ENCODE measurements around the gene HPS4.

The HPS4 gene

GRCh38 chr22:26522012-26522411 lies 38.4 kb upstream of the HPS4 start:
- Histone ChIP-seq H2BK12ac (ENCODE audit: low read length) (no peak overlapping the region), H3K27ac (ENCODE audit: low read depth, low read length) (no peak overlapping the region), H3K23ac (ENCODE audit: low read length) (no peak overlapping the region), H2BK5ac (ENCODE audit: low read depth, low read length, poor library complexity) (no peak overlapping the region), H4K12ac (ENCODE audit: low read depth, low read length) (no peak overlapping the region), H3K14ac (ENCODE audit: low read length) (no peak overlapping the region), H3K79me1 (ENCODE audit: low read length) (no peaks in the 10 kb centered on the region), H2AK5ac (ENCODE audit: low read length) (no peak overlapping the region), H3K4me2 (ENCODE audit: low read length) (no peak overlapping the region), H3K18ac (ENCODE audit: low read length) (no peak overlapping the region), H2AFZ (ENCODE audit: insufficient read depth, low read length, poor library complexity) (no peak overlapping the region), H3K4me1 (ENCODE audit: control insufficient read depth in 1 of 2, insufficient read depth in 2 of 2, low read length in 2 of 2) (no peaks in the 10 kb centered on the region), H2BK120ac (ENCODE audit: insufficient read depth, low read length, poor library complexity) (no peak overlapping the region), H3K9ac (ENCODE audit: low read length) (no peak overlapping the region), H3K4me3 (ENCODE audit: low read depth, low read length) (no peak overlapping the region), H3K36me3 (ENCODE audit: control insufficient read depth in 1 of 2, insufficient read depth in 2 of 2, low read length in 2 of 2) (peaks cover 0 to 4% of the 10 kb centered on the region in 2 experiments), H3K4ac (ENCODE audit: low read depth, low read length) (no peak overlapping the region), H4K8ac (ENCODE audit: low read depth, low read length) (no peak overlapping the region), H3K9me3 (ENCODE audit: insufficient read depth, low read depth, low read length) (no peaks in the 10 kb centered on the region), H3K79me2 (ENCODE audit: control insufficient read depth, insufficient read depth, low read length, poor library complexity) (no peaks in the 10 kb centered on the region), H3K27me3 (ENCODE audit: insufficient read depth, low read length) (no peaks in the 10 kb centered on the region), H4K91ac (ENCODE audit: low read depth, low read length) (no peak overlapping the region)
- WGBS (ENCODE audit: extremely low coverage, insufficient coverage, insufficient read length) = no CpG with 5 or more reads among the region's 2 CpGs
- no peak for DNase-seq

DNA sequence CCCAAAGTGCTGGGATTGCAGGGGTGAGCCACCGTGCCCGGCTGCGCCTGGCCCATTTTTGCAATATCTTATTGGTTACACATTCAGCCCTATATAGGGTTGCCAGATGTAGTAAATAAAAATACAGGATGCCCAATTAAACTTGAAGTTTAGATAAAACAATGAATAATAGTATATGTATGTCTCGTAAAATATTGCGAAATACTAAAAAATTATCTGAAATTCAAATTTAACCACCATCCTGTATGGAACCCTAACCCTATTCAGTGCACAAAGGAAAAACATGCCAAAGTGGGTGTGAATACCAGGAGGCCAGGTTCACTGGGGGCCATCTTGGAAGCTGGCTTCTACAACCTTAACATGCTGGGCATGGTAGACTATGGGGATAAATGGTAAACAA lies 33.8 kb upstream of the HPS4 start:
- Histone ChIP-seq H4K91ac (ENCODE audit: low read depth, low read length) (no peak overlapping the region), H3K4me2 (ENCODE audit: low read length) (no peak overlapping the region), H2BK12ac (ENCODE audit: low read length) (no peak overlapping the region), H3K9me3 (ENCODE audit: insufficient read depth, low read depth, low read length) (peaks cover 2% of the 10 kb centered on the region), H3K18ac (ENCODE audit: low read length) (no peak overlapping the region), H2BK5ac (ENCODE audit: low read depth, low read length, poor library complexity) (no peak overlapping the region), H4K8ac (ENCODE audit: low read depth, low read length) (no peak overlapping the region), H3K27ac (ENCODE audit: low read depth, low read length) (no peak overlapping the region), H3K79me1 (ENCODE audit: low read length) (no peaks in the 10 kb centered on the region), H3K4me3 (ENCODE audit: low read depth, low read length) (no peak overlapping the region), H3K4me1 (ENCODE audit: control insufficient read depth in 1 of 2, insufficient read depth in 2 of 2, low read length in 2 of 2) (peaks cover 2 to 4% of the 10 kb centered on the region in 2 experiments), H3K36me3 (ENCODE audit: control insufficient read depth in 1 of 2, insufficient read depth in 2 of 2, low read length in 2 of 2) (no peaks in the 10 kb centered on the region), H2AFZ (ENCODE audit: insufficient read depth, low read length, poor library complexity) (no peak overlapping the region), H3K9ac (ENCODE audit: low read length) (no peak overlapping the region), H2AK5ac (ENCODE audit: low read length) (no peak overlapping the region), H3K14ac (ENCODE audit: low read length) (no peak overlapping the region), H3K27me3 (ENCODE audit: insufficient read depth, low read length) (no peaks in the 10 kb centered on the region), H3K4ac (ENCODE audit: low read depth, low read length) (no peak overlapping the region), H2BK120ac (ENCODE audit: insufficient read depth, low read length, poor library complexity) (no peak overlapping the region), H4K12ac (ENCODE audit: low read depth, low read length) (no peak overlapping the region), H3K79me2 (ENCODE audit: control insufficient read depth, insufficient read depth, low read length, poor library complexity) (no peaks in the 10 kb centered on the region), H3K23ac (ENCODE audit: low read length) (no peak overlapping the region)
- no CpG with 5 or more reads among the region's 5 CpGs for WGBS (ENCODE audit: extremely low coverage, insufficient coverage, insufficient read length)
- no peak for DNase-seq

DNA sequence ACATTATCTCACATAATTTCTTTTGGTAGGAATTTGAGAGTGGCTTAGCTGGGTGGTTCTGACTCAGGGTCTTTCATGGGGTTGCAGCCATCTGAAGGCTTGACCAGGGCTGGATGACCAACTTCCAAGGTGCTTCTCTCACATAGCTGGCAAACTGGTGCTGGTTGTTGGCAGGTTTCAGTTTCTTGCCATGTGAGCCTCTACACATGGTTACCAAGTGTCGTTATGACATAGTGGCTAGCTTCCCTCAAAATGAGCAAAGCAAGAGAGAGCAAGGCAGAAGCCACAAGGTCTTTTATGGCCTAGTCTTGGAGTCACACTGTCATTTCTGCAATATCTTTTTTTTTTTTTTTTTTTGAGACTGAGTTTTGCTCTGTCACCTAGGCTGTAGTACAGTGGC lies 32.9 kb upstream of the HPS4 start:
- Histone ChIP-seq H2AFZ (ENCODE audit: insufficient read depth, low read length, poor library complexity) (no peak overlapping the region), H4K8ac (ENCODE audit: low read depth, low read length) (no peak overlapping the region), H3K27ac (ENCODE audit: low read depth, low read length) (no peak overlapping the region), H3K4ac (ENCODE audit: low read depth, low read length) (no peak overlapping the region), H2BK120ac (ENCODE audit: insufficient read depth, low read length, poor library complexity) (no peak overlapping the region), H3K9ac (ENCODE audit: low read length) (no peak overlapping the region), H3K4me1 (ENCODE audit: control insufficient read depth in 1 of 2, insufficient read depth in 2 of 2, low read length in 2 of 2) (peaks cover 3 to 6% of the 10 kb centered on the region in 2 experiments), H3K27me3 (ENCODE audit: insufficient read depth, low read length) (no peaks in the 10 kb centered on the region), H2BK5ac (ENCODE audit: low read depth, low read length, poor library complexity) (no peak overlapping the region), H3K4me2 (ENCODE audit: low read length) (no peak overlapping the region), H4K91ac (ENCODE audit: low read depth, low read length) (no peak overlapping the region), H4K12ac (ENCODE audit: low read depth, low read length) (no peak overlapping the region), H3K36me3 (ENCODE audit: control insufficient read depth in 1 of 2, insufficient read depth in 2 of 2, low read length in 2 of 2) (no peaks in the 10 kb centered on the region), H3K79me1 (ENCODE audit: low read length) (peaks cover 3% of the 10 kb centered on the region), H3K9me3 (ENCODE audit: insufficient read depth, low read depth, low read length) (peaks cover 2% of the 10 kb centered on the region), H3K23ac (ENCODE audit: low read length) (no peak overlapping the region), H2BK12ac (ENCODE audit: low read length) (no peak overlapping the region), H3K79me2 (ENCODE audit: control insufficient read depth, insufficient read depth, low read length, poor library complexity) (peaks cover 3% of the 10 kb centered on the region), H3K18ac (ENCODE audit: low read length) (no peak overlapping the region), H3K4me3 (ENCODE audit: low read depth, low read length) (no peak overlapping the region), H2AK5ac (ENCODE audit: low read length) (no peak overlapping the region), H3K14ac (ENCODE audit: low read length) (no peak overlapping the region)
- WGBS (ENCODE audit: extremely low coverage, insufficient coverage, insufficient read length) = no CpG with 5 or more reads among the region's 1 CpG
- no peak for DNase-seq

DNA sequence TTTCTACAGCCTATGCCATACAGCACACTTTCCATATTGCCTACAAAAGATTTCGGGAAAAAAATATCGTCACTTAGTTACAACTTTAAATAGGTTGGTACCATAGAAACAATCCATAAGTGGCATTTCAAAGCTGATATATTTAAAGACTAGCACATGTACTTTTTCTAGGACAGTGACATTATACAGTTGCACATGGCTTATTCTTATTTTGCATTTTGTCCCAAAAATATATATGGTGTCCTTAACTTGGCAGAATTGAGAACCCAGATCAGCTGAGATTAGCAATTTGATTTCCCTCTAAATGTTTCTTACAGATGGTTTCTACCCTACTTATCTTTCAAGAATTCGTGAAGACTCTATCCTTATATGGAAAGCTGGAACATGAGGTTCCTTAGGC lies 32.3 kb upstream of the HPS4 start:
- Histone ChIP-seq H3K18ac (ENCODE audit: low read length) (no peak overlapping the region), H3K4me1 (ENCODE audit: control insufficient read depth in 1 of 2, insufficient read depth in 2 of 2, low read length in 2 of 2) (peaks cover 5 to 8% of the 10 kb centered on the region in 2 experiments), H3K4me2 (ENCODE audit: low read length) (no peak overlapping the region), H2BK120ac (ENCODE audit: insufficient read depth, low read length, poor library complexity) (no peak overlapping the region), H3K4me3 (ENCODE audit: low read depth, low read length) (no peak overlapping the region), H3K14ac (ENCODE audit: low read length) (no peak overlapping the region), H3K9ac (ENCODE audit: low read length) (no peak overlapping the region), H4K91ac (ENCODE audit: low read depth, low read length) (no peak overlapping the region), H2BK12ac (ENCODE audit: low read length) (no peak overlapping the region), H3K9me3 (ENCODE audit: insufficient read depth, low read depth, low read length) (peaks cover 2% of the 10 kb centered on the region), H3K79me2 (ENCODE audit: control insufficient read depth, insufficient read depth, low read length, poor library complexity) (peaks cover 3% of the 10 kb centered on the region), H3K27ac (ENCODE audit: low read depth, low read length) (no peak overlapping the region), H3K23ac (ENCODE audit: low read length) (no peak overlapping the region), H2AK5ac (ENCODE audit: low read length) (no peak overlapping the region), H3K4ac (ENCODE audit: low read depth, low read length) (no peak overlapping the region), H2AFZ (ENCODE audit: insufficient read depth, low read length, poor library complexity) (no peak overlapping the region), H4K12ac (ENCODE audit: low read depth, low read length) (no peak overlapping the region), H3K79me1 (ENCODE audit: low read length) (peaks cover 3% of the 10 kb centered on the region), H4K8ac (ENCODE audit: low read depth, low read length) (no peak overlapping the region), H3K36me3 (ENCODE audit: control insufficient read depth in 1 of 2, insufficient read depth in 2 of 2, low read length in 2 of 2) (no peaks in the 10 kb centered on the region), H3K27me3 (ENCODE audit: insufficient read depth, low read length) (no peaks in the 10 kb centered on the region), H2BK5ac (ENCODE audit: low read depth, low read length, poor library complexity) (no peak overlapping the region)
- WGBS (ENCODE audit: extremely low coverage, insufficient coverage, insufficient read length) = no CpG with 5 or more reads among the region's 3 CpGs
- no peak for DNase-seq
